GM12873 (cell line): Measurements from ENCODE around the gene ESPN.

Source experiments
- CTCF ChIP-seq: IDR thresholded peaks from 2 replicates; pipeline ENCODE4 v1.5.1; 2012; ENCODE audit warnings: low read depth, mild to moderate bottlenecking, moderate library complexity, low read length, control low read depth; ENCODE audit not compliant: insufficient read depth; ENCODE audit errors: missing control alignments

ESPN gene

GRCh38 chr1:6509220-6509918 lies 84.8 kb downstream of the ESPN start:
- no peak for TF ChIP-seq CTCF

- no peak for TF ChIP-seq CTCF
These were observed 85.3 kb downstream of the ESPN start for GRCh38 chr1:6509919-6510291.

GRCh38 chr1:6510493-6510892 lies 85.9 kb downstream of the ESPN start:
- no peak for TF ChIP-seq CTCF
